ENCODE results near the gene UPF2. TPM values are rescaled to one million over a fixed set of nuclear protein-coding genes. Genes with fewer than 3 reads are reported as not detected.

The UPF2 gene
- total RNA-seq, 1 donor from 2014 or later = 26.4 TPM

- DNase-seq (ENCODE audit: low spot score in 2 of 2, unreplicated experiment in 2 of 2) = no peak
- no peak for TF ChIP-seq CTCF (IDR thresholded peaks at IDR 0.05; ENCODE audit: unreplicated experiment)
- Mint-ChIP-seq H3K36me3 (peaks cover 64% of the 10 kb centered on the region), H3K27ac (no peak overlapping the region), H3K27me3 (ENCODE audit: low read depth) (no peaks in the 10 kb centered on the region), H3K9me3 (peaks cover 16% of the 10 kb centered on the region), H3K4me1 (no peaks in the 10 kb centered on the region), H3K4me3 (no peak overlapping the region)
Observed at GRCh38 chr10:12006671-12007070, 35.9 kb downstream of the UPF2 start.

GRCh38 chr10:11993834-11994468 is 48.7 kb downstream of the UPF2 start:
- Mint-ChIP-seq H3K4me1 (no peaks in the 10 kb centered on the region), H3K36me3 (peaks cover 24% of the 10 kb centered on the region), H3K4me3 (no peak overlapping the region), H3K27me3 (ENCODE audit: low read depth) (no peaks in the 10 kb centered on the region), H3K9me3 (no peaks in the 10 kb centered on the region), H3K27ac (no peak overlapping the region)
- no peak for TF ChIP-seq CTCF (IDR thresholded peaks at IDR 0.05; ENCODE audit: unreplicated experiment)
- no peak for DNase-seq (ENCODE audit: low spot score in 2 of 2, unreplicated experiment in 2 of 2)

- DNase-seq (ENCODE audit: low spot score in 2 of 2, unreplicated experiment in 2 of 2) = no peak
- H3K4me1 Mint-ChIP-seq = peaks cover 4% of the 10 kb centered on the region
- no peaks in the 10 kb centered on the region for H3K27me3 Mint-ChIP-seq (ENCODE audit: low read depth)
- H3K9me3 Mint-ChIP-seq = no peaks in the 10 kb centered on the region
- H3K36me3 Mint-ChIP-seq = peaks cover 11% of the 10 kb centered on the region
- no peak overlapping the region for H3K4me3 Mint-ChIP-seq
- H3K27ac Mint-ChIP-seq = no peak overlapping the region
- TF ChIP-seq CTCF (IDR thresholded peaks at IDR 0.05; ENCODE audit: unreplicated experiment) = no peak
Observed at GRCh38 chr10:11988924-11989323, 53.7 kb downstream of the UPF2 start.

- Mint-ChIP-seq H3K4me3 (no peak overlapping the region), H3K36me3 (peaks cover 14% of the 10 kb centered on the region), H3K9me3 (no peaks in the 10 kb centered on the region), H3K4me1 (peaks cover 4% of the 10 kb centered on the region), H3K27me3 (ENCODE audit: low read depth) (no peaks in the 10 kb centered on the region), H3K27ac (peak overlapping the region; percentile 64)
- peak; percentile 97 for TF ChIP-seq CTCF (IDR thresholded peaks at IDR 0.05; ENCODE audit: unreplicated experiment)
- DNase-seq (ENCODE audit: low spot score in 2 of 2, unreplicated experiment in 2 of 2) = peak; percentile 57 to 83
Observed at GRCh38 chr10:11986593-11987216, 55.9 kb downstream of the UPF2 start.

- peaks cover 21% of the 10 kb centered on the region for H3K36me3 Mint-ChIP-seq
- no peak overlapping the region for H3K4me3 Mint-ChIP-seq
- no peaks in the 10 kb centered on the region for H3K9me3 Mint-ChIP-seq
- H3K4me1 Mint-ChIP-seq = peaks cover 4% of the 10 kb centered on the region
- H3K27me3 Mint-ChIP-seq (ENCODE audit: low read depth) = no peaks in the 10 kb centered on the region
- no peak for TF ChIP-seq CTCF (IDR thresholded peaks at IDR 0.05; ENCODE audit: unreplicated experiment)
- H3K27ac Mint-ChIP-seq = no peak overlapping the region
- DNase-seq (ENCODE audit: low spot score in 2 of 2, unreplicated experiment in 2 of 2) = no peak
Observed at GRCh38 chr10:11982253-11982652, 60.4 kb downstream of the UPF2 start.

Data from mesothelial cell of epicardium (in vitro differentiated cells).